ENCODE results near the gene AUNIP.

Gene AUNIP

DNA sequence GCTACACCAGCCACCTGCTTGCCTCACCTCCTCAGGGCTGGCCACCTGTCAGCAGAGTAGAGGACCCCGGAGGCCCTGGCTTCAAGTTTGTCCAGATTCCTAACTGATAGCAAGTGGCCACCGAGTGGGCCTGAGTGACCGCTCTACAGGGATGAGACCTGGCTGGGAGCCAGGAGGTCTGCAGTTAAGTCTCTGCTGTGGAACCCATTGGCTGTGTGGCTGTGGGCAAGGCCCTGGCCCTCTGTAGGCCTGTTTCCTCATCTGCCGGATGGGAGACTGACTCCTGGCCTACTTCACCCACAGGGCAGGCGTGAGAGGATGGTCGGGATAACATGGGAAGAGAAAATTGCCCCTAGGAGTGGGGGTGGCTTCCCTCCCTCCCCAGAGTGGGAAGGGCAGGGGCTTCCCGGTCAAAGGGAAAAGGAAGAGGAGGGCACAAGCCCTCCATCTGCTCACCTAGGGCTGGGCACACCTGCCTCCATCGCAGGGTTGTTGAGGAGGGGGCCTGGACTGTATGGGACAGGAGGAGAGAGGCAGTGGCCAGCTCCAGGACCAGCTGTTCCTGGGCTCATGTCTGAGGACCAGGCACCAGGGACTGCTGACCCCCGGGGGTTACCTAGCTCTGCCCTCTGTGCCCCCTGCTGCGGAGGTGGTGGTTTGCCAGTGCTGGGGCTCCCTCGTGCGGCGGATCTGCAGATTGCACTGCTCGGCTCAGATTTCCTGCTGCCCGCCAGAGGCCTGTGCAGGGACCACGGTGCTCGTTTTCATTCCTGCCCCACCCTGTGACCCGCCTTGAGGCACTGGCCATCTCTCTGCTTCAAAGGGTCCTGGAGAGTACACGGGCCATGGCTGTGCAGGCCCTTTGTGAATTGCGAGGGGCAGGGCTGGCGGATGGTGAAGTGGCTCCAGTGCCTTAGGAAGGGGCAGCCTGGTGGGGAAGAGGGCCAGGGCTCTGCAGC, 48.6 kb downstream of the AUNIP start:
- peak; percentile 52 for DNase-seq (ENCODE audit: low read depth)
- H3K4me3 ChIP-seq (replicated peaks; ENCODE audit: low read depth, low read length), result no peak overlapping the region

DNA sequence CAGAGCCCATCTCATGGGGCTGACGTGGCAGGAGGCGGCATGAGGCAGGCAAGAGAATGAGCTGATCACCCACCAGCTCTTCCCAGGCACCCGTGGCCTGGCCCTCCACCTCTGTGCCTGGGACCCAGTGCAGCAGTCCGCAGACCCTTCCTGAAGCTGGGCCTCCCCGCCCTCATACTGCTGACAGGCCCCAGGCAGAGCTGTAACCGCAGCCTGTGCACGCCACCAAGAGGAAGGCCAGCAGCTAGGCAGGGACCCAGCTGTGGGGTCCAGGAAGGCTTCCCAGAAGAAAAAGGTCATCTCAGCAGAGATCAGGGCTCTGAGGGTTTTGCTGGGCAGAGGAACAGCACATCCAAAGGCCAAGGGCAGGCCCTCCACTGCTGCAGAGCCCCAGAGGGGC, 49.3 kb downstream of the AUNIP start:
- no peak for DNase-seq (ENCODE audit: low read depth)
- no peak overlapping the region for H3K4me3 ChIP-seq (replicated peaks; ENCODE audit: low read depth, low read length)
- TF ChIP-seq, protein P1, sequence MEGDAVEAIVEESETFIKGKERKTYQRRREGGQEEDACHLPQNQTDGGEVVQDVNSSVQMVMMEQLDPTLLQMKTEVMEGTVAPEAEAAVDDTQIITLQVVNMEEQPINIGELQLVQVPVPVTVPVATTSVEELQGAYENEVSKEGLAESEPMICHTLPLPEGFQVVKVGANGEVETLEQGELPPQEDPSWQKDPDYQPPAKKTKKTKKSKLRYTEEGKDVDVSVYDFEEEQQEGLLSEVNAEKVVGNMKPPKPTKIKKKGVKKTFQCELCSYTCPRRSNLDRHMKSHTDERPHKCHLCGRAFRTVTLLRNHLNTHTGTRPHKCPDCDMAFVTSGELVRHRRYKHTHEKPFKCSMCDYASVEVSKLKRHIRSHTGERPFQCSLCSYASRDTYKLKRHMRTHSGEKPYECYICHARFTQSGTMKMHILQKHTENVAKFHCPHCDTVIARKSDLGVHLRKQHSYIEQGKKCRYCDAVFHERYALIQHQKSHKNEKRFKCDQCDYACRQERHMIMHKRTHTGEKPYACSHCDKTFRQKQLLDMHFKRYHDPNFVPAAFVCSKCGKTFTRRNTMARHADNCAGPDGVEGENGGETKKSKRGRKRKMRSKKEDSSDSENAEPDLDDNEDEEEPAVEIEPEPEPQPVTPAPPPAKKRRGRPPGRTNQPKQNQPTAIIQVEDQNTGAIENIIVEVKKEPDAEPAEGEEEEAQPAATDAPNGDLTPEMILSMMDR (IDR thresholded peaks at IDR 0.05; ENCODE audit: low read length, missing control alignments), result no peak

More for the DNA sequence above, 48.6 kb downstream of the AUNIP start:
- TF ChIP-seq, protein P1 (IDR thresholded peaks at IDR 0.05; ENCODE audit: low read length, missing control alignments), result peak; percentile 89

DNA sequence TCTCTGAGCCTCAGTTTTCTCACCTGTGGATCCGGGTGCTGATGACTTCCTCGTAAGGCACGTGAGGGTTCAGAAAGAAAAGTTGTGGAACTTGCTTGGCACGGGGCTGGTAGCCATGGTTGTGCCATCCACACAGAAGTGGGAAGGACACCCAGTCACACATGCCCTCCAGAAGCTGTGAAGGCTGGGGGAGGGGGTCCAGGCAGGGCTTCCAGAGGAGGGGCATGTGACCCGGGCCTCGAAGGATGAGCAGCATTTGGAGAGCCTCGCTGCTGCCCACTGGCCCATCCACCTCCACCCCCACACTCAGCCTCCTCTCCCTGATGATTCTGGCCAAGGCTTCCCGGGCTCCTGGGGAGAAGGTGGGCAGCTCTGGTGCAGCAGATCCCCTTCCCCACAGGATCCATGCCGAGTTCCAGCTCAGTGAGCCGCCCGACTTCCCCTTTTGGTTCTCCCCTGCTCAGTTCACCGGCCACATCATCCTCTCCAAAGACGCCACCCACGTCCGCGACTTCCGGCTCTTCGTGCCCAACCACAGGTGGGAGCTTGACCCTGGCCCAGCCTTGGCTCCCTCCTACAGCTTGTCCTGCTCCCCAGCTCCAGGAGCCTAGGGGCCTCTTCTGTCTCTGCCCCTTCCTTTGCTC, 49.9 kb downstream of the AUNIP start:
- TF ChIP-seq, protein P1 (IDR thresholded peaks at IDR 0.05; ENCODE audit: low read length, missing control alignments), result no peak
- no peak overlapping the region for H3K4me3 ChIP-seq (replicated peaks; ENCODE audit: low read depth, low read length)
- no peak for DNase-seq (ENCODE audit: low read depth)

DNA sequence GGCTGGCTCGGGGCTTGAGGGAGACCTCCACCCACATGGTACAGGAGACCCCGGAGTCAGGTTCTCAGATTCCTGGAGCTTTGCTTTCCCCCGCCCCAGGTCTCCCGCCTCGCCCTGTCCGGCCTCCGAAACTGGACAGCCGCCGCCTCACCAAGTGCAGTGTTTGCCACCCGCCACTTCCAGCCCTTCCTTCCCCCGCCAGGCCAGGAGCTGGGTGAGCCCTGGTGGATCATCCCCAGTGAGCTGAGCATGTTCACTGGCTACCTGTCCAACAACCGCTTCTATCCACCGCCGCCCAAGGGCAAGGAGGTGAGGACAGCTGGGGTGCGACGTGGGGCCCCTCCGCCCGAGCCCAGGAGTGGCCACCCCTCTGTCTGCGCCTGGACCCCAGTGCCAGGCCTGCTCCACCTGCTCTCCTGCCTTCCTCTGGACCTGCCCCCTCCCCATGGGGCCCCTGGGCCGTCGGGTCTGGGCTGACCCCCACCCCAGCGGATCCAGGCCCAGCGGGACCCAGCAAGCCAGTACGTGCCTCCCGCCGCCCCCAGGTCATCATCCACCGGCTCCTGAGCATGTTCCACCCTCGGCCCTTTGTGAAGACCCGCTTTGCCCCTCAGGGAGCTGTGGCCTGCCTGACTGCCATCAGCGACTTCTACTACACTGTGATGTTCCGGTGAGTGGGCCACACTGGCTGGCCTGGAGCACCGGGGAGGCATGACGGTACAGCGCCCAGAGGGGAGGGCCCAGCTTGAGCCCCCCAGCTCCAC, 50.6 kb downstream of the AUNIP start:
- no peak overlapping the region for H3K4me3 ChIP-seq (replicated peaks; ENCODE audit: low read depth, low read length)
- TF ChIP-seq, protein P1 (IDR thresholded peaks at IDR 0.05; ENCODE audit: low read length, missing control alignments), result no peak
- DNase-seq (ENCODE audit: low read depth), result no peak

DNA sequence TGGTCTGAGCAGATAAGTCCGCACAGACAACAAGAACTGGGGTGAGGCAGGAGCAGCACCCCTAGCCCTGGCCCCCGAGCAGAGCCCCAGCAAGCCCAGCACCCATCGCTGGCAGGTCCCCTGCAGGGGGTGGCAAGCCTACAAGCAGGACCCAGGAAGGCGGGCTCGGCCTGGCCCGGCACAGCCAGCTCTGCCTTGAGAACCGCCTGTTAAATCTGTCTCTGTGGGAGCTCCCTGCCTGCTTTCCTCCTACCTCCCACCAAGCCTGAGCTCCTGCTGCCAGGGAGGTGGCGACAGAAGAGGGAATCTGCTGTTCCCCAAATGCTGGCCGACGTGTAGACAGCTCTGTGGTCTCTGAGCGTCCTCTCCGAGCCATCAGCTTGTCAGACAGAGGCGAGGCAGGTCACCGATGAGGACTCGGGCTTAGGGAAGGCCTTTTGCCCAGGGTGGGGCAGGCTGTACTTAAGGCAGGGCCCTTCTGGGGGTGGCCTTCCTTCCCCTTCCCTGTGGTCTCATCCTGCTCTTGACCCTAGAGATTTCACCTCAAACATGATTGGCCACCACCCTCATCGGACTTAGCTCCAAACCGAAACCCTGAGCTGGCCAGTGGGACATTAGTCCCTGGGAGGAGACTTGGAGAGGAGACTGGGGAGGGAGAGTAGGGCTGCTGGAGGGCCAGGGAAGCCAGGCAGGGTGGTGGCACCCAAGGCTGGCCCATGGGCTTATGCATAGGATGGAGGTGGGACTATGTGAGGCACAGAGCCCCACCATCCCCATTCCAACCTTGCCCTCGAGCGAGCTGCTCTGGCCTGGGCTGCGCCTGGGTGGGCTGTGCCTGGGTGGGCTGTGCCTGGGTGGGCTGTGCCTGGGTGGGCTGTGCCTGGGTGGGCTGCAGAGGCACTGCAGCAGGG, 51.5 kb downstream of the AUNIP start:
- TF ChIP-seq, protein P1 (IDR thresholded peaks at IDR 0.05; ENCODE audit: low read length, missing control alignments), result no peak
- no peak for DNase-seq (ENCODE audit: low read depth)
- no peak overlapping the region for H3K4me3 ChIP-seq (replicated peaks; ENCODE audit: low read depth, low read length)

DNA sequence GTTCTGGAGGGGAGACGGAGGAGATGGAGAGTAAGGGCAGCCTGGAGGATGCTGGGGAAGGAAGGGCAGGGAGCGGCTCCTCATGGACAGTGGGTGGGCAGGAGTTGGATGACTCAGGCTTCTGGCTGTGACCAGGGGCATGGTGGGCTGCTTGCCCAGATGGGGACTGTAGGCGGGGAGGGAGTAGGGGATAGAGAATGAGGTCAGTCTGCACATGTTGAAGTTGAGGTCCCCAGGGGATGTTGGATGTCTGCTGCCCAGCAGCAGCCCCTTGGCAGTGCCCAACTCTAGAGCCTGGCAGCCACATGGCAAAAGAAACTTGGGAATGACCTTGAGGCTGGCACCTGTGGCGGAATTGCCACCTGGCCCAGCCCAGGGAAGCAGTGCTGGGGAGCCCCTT, 52.8 kb downstream of the AUNIP start:
- TF ChIP-seq, protein P1 (IDR thresholded peaks at IDR 0.05; ENCODE audit: low read length, missing control alignments), result no peak
- no peak overlapping the region for H3K4me3 ChIP-seq (replicated peaks; ENCODE audit: low read depth, low read length)
- DNase-seq (ENCODE audit: low read depth), result peak; percentile 49

Measured in fibroblast of pulmonary artery (primary cell).